HG02970 (cell line): ENCODE data around the gene C11orf71.

Source experiments
- ATAC-seq: cut with Tn5 transposase; IDR thresholded peaks from one replicate; pipeline ENCODE4 v1.9.1; 2021; ENCODE audit warnings: mild to moderate bottlenecking, moderate library complexity, moderate number of reproducible peaks; ENCODE audit not compliant: unreplicated experiment, low FRiP score

C11orf71 gene

DNA sequence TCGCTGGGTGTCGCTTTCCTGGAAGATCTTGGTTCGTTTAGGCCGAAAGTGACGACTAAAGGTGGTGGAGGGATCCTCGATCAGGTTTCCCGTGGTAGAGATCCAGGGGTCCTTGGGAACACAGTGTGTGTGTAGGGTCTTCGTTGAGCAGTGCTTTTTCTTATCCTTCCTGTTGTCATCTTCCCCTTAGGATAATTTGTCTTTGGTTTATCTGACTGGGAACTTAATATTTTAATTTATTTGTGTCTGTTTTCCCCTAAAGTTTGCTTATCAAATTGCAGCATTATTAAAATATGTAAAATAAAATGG lies 558 bp upstream of the C11orf71 start:
- ATAC-seq, result no peak

DNA sequence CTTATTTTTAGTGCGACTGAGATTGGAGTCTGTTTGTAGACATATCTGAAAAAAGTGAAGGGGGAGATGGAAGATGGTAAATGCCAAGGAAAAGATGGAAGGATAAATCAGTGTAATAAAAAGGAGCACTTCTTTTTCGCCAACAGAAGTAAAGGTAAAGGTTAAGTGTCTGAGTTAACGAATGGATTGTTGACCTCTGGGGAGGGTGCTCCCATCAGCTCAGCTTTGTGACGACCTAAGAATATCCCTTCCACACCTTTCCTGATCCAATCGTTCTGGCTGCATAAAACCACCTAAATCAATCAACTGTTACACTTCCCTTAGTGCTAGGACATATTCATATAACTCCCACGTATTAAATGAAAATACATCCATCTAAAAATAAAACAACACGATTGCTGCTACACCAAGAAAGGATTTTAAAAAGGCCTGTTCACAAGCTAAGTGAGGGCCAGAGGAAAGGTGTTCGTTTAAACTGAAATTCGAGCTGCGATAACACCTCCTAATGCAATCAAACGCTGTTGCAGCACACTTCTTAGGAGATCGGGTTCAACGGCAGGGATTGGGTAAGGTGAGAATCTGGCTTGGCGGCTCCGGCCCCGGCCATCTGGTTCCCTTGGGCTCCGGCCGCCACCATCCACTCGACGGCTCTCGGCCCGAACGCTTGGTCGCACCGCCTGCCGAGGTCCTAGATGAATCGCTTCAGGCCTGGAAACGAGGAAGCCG lies 658 bp downstream of the C11orf71 start:
- ATAC-seq, result peak; percentile 10

DNA sequence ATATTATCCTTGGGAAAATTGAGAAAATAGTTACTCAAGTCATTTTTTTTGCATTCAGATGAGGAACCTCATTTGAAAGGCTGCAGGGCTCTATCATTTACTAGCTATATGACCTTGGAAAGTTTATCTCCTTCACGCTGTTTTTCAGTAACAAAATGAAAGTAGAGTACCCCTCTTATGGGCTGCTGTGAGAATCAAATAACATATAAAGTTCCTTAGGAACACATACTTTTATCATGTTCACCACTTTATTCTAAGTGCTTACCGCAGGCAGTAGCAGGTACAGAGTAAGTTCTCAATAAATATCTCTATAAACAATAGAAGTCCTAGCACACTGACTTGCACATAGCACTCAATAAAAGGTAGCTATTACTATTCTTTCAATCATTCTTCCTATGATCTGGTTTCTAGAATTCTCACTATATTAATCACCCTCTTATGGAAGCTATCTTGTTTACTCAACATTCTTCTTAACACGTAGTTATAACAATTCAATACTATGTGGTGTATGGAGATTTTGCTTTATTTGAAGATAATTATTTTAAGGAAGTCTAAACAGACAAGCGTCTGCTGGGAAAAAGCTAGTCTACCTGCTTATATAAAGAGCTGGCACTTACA lies 1.9 kb downstream of the C11orf71 start:
- no peak for ATAC-seq

DNA sequence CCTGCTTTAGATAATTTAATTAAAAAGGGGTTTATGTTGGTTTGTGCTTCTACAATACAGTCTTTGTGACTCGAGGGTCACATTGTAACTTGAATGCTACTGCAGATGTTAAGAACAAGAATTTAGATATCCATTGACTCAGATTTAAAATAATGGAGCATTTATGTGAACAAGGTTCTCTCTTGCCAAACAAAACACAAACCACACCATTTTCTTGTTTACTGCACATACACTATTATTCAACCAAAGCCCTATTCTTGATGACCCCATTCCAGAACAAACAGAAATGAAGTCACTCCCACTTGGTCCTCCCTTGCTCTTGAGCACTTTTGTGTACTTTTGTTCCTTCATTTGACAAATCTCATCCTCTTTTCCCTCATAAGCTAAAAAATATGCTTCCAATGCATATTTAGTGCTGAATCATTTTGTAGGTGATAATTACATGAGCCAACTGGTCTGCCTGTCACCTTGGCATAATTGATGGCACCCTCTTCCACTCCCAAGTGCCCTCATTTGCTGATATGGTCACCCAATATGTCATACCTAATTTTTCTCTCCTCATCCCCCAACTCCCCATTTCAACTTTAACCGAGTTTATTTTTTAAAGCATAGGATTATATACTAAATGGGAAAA lies 2.8 kb downstream of the C11orf71 start:
- no peak for ATAC-seq

DNA sequence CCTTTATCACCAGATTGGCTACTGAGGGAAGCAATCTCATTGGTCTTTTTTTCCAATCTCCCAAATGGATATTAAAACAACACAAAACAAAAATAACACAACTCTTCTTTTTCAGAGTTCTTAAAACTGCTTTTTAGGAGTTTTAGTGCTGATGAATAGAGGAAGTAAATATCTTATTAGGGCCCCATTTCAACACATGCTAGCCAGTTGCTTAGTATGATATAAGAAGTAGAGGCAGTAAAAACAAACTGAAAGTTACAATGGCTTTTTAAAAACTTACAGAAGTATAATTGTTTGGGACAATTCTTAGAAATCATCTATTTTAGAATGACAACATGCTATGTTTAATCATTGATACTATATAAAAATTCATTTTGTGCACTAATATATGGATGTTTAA lies 3.4 kb downstream of the C11orf71 start:
- no peak for ATAC-seq

DNA sequence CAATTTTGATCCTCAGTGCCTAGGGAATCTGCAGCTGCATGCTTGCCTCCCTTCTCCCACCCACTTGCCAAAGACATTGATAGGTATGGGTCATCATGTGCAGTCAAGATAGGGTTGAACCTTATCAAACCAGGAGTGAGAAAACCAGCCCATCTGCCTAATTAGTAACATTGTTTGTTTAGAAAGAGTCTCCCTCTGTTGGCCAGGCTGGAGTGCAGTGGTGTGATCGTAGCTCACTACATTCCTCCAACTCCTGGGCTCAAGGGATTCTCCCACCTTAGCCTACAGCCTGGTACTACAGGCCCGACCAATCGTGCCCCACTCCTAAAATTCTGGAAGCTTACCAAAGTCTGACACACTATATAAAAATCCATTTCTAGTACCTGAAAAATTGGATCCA lies 4.6 kb downstream of the C11orf71 start:
- ATAC-seq, result no peak

DNA sequence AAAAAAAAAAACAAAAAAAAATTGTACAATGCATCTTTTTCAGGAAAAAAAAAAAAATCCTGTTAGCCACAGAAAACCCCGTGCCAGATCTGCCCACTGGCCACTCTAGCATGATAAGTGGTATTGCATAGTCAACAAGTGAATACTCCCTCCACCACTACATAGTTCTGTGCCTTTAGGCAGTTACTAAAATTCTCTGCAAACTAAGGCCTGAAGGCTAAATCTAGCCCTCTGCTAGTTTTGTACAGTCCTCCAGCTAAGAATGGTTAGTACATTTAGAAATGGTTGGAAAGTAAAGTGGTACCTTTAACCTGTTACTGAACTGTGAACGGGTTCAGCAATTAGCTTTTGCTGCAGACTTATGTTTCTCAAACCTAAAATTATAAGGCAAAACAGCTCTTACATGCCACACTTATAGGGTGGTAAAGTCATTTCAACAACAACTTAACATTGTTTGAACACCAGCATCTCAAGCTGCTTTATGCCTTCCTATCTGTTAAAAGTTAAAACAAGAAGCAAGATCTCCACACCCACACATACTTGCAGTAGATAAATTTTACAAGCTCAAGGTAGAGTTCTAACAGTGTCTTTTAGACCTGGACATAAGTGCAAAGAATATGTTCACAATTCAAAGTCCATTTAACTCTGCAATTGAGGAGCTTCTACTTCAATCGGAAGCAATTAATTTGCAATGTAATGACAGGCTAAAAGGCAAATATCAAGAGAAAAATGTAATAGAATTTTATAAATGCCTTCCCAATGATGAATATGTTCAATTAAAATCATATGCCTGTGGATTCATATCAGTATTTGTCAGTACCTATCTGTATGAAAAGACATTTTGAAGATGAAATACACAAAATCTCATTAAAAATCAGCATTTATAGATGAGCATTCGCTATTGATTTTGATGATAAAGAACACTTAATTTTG lies 7.3 kb downstream of the C11orf71 start:
- no peak for ATAC-seq

DNA sequence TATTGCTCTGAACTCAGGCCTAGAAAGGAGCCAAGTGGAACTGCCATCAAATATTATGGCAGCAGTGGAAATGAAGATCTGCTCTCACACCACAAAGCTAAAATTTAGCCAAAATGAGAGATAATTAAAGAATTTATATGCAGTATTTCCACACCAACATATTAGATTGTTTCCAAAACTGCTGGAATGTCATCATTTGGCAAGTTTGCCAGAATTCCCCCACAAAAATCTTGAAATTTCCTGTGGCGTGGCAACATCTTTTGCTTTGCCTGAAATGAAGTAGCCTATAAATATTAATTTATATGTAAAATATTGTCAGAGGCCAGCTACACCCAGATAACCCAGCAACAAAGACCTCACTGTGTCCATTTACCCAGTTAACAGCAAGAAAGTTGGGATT lies 13.8 kb downstream of the C11orf71 start:
- no peak for ATAC-seq

DNA sequence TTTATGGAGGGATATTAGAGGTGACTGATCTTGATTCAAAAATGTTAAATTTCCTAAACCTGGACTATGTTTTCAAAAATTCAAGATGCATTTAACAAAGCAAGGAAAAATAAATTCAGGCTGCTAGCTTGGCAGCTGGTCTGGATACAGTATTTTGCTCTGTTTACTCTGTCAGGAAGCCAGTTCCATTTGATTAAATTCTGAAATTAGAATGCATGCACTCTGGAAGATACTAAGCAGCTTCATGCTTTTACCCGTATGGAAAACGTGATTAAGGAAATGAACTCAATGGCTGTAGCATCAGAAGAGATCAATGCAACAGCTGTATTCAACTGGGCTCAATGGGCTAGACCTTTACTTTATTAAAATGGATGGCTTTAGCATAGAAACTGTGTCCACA lies 14.2 kb downstream of the C11orf71 start:
- ATAC-seq, result no peak

DNA sequence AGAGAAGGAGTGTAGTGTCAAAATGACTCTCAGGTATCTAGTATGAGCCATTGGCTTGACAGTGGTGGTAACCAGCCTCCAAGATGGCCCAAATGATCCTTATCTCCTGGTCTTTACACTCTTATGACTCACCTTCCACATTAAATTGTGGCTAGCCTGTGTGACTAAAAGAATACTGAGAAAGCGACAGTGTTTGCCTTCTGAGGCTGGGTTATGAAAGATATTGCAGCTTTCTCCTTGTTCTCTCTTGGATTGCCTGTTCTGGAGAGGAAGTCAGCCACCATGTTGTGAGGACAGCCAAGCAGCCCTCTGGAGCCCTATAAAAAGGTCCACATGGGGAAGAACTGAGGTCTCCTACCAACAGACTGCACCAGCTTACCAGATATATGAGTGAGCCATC lies 15.8 kb downstream of the C11orf71 start:
- no peak for ATAC-seq

DNA sequence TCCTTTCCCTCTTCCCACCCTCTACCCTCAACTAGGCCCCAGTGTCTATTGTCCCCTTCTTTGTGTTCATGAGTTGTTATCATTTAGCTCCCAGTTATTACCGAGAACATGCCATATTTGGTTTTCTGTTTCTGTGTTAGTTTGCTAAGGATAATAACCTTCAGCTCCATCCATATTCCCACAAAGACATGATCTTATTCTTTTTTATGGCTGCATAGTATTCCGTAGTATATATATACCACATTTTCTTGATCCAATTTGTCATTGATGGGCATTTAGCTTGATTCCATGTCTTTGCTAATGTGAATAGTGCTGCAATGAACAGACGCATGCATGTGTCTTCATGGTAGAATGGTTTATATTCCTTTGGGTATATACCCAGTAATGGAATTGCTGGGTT lies 17.8 kb downstream of the C11orf71 start:
- no peak for ATAC-seq

DNA sequence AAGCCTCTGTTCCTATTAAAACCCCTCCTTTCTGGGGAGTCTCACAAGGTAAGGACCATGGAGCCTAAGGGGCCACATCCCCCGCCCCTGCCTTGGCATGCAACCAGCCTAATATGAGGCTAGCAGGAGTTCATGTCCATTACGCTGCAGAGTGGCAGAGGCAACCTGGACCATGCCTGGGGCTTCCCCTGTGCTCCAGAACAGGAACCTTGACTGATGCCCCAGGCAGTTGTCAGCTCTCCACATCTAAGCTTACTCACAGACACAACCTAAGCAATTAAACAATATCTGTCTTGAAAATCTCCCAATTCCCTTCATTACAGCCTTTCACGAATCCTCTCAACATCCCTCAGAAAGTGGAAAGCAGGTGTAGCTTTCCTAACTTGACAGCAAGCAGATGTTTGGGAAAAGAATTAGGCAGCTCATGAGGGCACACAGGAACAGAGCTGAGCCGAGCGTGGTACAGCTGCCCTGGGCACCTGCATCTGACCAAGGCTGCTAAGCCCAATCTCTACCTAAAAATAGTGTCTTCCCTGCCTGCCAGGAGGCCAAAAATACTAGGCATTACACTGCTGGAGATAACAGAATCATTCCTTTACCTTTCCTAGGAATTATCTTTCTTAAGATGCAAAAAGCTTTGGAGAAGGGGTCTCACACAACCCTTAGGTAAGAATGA lies 20.8 kb downstream of the C11orf71 start:
- no peak for ATAC-seq

DNA sequence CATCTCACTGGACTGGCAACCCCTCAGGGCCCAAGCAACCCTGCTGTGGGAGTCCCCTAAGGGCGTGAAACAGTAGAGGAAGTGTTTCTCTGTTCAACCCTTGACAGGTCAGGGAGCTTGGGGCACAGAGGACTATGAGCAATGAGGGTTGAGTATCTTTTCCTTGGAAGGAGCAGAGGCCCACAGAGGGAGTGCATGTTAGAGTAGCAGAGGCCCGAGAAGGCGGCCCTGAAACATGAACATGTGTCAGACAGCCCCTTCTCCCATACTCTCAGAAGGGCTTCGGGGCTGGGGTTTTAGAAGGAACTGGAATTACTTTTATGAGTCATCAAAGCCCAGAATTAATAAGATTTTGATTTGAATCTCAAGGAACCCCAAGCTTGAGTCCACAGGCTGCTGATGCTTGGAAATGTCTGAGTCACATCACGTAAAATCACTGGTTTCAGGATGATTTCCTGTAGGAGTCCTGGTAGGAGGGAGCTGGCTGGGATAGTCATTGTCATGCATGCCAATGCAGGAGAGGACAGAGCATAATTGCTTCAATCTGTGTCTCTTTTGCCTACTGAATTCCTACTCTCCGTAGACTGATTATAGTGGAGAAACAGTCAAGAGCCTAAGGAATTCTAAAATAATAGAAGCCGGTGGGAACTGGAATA lies 22.6 kb downstream of the C11orf71 start:
- ATAC-seq, result no peak

DNA sequence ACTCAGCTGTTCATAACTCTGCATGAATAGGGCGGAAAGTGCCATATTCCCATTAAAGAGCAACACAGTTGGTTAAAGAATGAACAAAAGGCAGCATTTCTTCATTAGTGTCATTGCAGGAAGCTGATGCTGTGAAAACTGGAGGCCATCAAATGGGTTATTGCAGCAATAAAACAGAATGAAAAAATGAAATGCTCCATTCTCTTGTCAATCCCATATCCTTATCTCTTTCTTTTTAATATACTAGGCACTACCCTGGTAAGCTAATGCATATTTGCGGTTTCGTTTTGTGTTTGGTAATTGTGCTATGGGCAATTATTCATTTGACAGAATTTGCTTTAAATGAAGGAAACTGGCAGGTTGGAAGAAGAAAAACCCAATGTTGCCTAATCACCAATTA lies 25.3 kb downstream of the C11orf71 start:
- ATAC-seq, result no peak

DNA sequence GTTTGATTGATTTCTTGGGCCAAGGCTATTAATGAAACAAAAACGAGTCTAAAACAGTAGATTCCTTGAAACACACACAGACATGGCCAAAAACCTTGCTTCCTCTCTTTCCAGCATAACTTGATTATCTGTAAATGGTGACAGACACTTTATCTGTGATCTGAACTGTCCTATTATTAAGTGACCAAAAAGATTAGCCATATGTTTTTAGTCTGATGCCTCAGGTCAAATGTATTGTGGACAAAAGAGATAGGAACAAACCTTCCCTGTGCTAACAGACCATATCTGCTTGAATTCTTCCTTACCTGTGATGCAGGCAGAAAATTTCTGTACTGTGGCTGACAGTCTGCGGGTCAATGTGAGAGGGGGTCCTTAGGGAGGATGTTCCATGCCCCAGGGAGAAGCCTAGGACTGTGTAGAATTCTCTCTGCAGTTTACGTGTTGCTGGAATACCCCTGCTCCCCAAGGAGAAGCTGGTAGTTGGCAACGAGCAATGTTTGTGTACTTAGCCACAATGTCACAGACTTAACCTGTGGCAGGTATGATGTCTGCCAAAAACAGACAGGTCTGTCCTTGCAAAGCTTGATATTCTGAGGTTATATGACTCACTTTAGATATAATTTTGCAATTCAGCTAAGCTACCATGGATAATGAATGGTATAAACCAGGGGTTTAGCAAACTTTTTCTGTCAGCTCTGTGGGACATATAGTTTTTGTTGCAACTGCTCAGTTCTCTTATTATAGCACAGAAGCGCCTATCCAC lies 31.2 kb downstream of the C11orf71 start:
- ATAC-seq, result no peak

DNA sequence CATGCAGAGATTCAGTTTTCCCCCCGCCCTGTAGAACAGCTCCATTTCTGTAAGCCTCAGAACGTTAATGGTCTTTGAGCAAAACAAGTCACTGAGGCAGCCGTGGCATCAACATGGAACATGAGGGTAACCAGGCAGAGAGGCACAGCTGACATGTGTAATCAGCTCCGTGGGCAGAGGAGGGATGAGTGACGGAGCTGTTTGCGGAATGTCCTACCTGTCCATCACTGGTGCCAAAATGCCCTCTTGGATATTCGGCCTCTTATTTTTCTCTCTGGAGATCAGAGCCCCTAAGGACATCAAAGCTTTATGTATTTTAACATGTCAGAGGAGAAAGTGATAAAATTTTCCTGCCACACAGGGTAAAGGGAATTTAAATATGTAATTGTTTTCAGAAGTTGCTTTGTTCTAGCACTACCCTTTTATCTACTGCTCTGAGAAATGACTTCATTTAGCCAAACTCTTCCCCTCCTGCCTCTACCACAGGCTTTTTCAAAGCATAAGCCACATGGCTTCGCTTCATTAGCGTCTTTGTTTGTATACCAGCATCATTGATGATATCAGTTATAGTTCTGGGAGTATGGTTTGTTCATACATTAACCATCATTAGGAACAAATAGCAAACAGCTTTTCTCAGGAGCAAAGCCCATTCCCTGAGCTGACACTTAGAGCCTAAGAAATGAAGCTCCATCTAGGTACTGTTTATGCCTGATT lies 32.9 kb downstream of the C11orf71 start:
- ATAC-seq, result no peak

DNA sequence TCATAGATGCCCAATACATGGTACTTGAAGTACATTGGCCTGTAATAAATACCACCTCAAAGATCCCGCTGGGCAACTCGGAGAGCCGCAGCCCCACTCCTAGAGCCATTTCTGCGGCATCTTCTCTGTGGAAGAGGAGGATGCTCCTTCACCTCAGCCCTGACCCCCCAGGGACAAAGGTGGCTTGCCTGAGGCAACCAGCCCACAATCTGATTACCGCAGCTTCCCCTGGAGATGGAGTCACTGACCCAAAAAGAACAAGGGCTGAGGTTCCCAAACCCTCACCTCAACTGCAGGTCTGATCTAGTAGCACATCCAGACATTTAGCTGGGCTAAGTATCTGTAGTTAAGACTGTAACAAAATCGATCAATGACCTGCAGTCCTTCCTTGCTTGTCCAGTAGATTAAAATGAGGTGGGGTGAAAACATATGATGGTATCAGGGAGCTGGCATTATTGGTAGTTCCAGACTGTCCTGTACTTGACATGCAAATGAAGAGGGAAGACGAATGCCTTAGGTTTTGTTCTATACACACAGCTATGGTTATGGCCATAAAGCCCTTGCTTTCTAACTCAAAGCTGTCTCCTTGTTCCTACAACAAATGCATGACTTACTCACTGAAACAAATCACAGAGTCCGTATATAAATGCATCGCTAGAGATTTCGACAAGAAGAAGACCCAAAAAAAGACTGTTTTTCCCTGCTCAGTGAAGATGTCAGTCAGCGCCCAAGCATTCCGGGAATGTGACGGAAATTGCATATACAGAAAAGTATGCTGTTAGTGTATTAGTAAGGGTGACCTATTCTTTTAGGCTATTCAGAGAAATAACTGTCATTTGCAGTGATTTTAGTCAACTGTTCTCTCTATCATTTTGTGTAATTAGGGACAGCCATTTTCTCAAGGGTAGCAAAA lies 33.7 kb downstream of the C11orf71 start:
- no peak for ATAC-seq

DNA sequence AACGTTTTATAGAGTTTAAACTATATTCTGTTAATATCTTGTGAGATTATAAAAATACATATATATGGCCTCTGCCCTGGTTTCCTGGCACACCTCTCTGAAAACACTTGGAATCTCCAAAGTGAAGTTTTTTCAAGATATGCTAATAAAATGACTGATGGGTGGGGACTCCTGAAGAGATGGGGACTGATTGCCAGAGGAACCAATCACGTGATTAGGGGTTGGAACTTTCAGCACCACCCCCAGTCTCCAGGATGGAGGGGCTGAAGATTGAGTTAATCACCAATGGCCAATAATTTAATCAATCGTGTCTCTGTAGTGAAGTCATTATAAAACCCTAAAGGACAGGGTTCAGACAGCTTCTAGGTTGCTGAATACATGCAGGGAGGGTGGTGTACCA lies 37.4 kb downstream of the C11orf71 start:
- no peak for ATAC-seq
